CD4-positive, alpha-beta T cell treated with Interleukin-4 for 4 hours (primary cell): ENCODE data around the gene ADGRG6.
"Not testable (repeated sequence)": the region's sequence is repeated elsewhere in the genome, so short reads cannot be mapped to it uniquely, and the experiment has no call there.

Source experiments
- DNase-seq: peaks from one replicate; pipeline ENCODE4 v3.0.0-alpha.2; 2020

ADGRG6 gene

GRCh38 chr6:142416686-142417085 lies 114.9 kb downstream of the ADGRG6 start:
- DNase-seq: no peak

- DNase-seq: no peak
Observed at GRCh38 chr6:142417331-142417750, 115.5 kb downstream of the ADGRG6 start.

- DNase-seq: no peak
Observed at GRCh38 chr6:142419071-142419470, 117.3 kb downstream of the ADGRG6 start.

GRCh38 chr6:142420802-142421201 lies 119.0 kb downstream of the ADGRG6 start:
- no peak for DNase-seq

- DNase-seq: no peak
Observed at GRCh38 chr6:142421285-142422117, 119.7 kb downstream of the ADGRG6 start.

GRCh38 chr6:142426444-142427132 lies 124.8 kb downstream of the ADGRG6 start:
- not testable (repeated sequence) for DNase-seq

GRCh38 chr6:142428468-142428867 lies 126.7 kb downstream of the ADGRG6 start:
- DNase-seq: not testable (repeated sequence)

- DNase-seq: no peak
Observed at GRCh38 chr6:142429195-142429594, 127.4 kb downstream of the ADGRG6 start.

- DNase-seq: no peak
Observed at GRCh38 chr6:142433419-142433818, 131.6 kb downstream of the ADGRG6 start.

- DNase-seq: no peak
Observed at GRCh38 chr6:142438898-142439297, 137.1 kb downstream of the ADGRG6 start.

GRCh38 chr6:142440600-142441293 lies 138.9 kb downstream of the ADGRG6 start:
- DNase-seq: no peak

GRCh38 chr6:142441716-142442115 lies 139.9 kb downstream of the ADGRG6 start:
- DNase-seq: no peak

GRCh38 chr6:142443102-142443501 lies 141.3 kb downstream of the ADGRG6 start:
- no peak for DNase-seq

- no peak for DNase-seq
Observed at GRCh38 chr6:142443532-142443931, 141.7 kb downstream of the ADGRG6 start.

GRCh38 chr6:142444376-142444775 lies 142.6 kb downstream of the ADGRG6 start:
- no peak for DNase-seq

GRCh38 chr6:142444881-142445301 lies 143.1 kb downstream of the ADGRG6 start:
- DNase-seq: no peak

- no peak for DNase-seq
Observed at GRCh38 chr6:142446168-142446567, 144.4 kb downstream of the ADGRG6 start.

- no peak for DNase-seq
Observed at GRCh38 chr6:142446576-142446975, 144.8 kb downstream of the ADGRG6 start.

GRCh38 chr6:142448091-142448729 lies 146.4 kb downstream of the ADGRG6 start:
- no peak for DNase-seq

- DNase-seq: not testable (repeated sequence)
Observed at GRCh38 chr6:142450856-142451255, 149.0 kb downstream of the ADGRG6 start.

- DNase-seq: no peak
Observed at GRCh38 chr6:142452993-142453392, 151.2 kb downstream of the ADGRG6 start.

- DNase-seq: not testable (repeated sequence)
Observed at GRCh38 chr6:142454196-142454595, 152.4 kb downstream of the ADGRG6 start.

- DNase-seq: not testable (repeated sequence)
Observed at GRCh38 chr6:142454848-142455247, 153.0 kb downstream of the ADGRG6 start.
